ENCODE results near the gene ENGASE. TPM values are rescaled to one million over a fixed set of nuclear protein-coding genes. Genes with fewer than 3 reads are reported as not detected.

Gene ENGASE, protein sequence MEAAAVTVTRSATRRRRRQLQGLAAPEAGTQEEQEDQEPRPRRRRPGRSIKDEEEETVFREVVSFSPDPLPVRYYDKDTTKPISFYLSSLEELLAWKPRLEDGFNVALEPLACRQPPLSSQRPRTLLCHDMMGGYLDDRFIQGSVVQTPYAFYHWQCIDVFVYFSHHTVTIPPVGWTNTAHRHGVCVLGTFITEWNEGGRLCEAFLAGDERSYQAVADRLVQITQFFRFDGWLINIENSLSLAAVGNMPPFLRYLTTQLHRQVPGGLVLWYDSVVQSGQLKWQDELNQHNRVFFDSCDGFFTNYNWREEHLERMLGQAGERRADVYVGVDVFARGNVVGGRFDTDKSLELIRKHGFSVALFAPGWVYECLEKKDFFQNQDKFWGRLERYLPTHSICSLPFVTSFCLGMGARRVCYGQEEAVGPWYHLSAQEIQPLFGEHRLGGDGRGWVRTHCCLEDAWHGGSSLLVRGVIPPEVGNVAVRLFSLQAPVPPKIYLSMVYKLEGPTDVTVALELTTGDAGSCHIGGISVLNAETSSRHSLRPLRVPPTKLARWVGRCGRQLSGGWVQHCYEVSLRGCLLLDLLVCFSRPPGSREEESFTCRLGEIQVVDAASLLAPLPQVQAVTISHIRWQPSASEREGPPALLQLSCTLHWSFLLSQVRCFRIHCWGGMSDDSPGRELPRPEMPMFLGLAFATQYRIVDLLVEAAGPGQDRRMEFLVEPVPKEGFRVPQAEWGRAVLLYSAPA
- total RNA-seq = 10 to 100 TPM in 1 of 2 donors, 1 to 10 TPM in 1; 8.3 to 11.0 TPM

DNA sequence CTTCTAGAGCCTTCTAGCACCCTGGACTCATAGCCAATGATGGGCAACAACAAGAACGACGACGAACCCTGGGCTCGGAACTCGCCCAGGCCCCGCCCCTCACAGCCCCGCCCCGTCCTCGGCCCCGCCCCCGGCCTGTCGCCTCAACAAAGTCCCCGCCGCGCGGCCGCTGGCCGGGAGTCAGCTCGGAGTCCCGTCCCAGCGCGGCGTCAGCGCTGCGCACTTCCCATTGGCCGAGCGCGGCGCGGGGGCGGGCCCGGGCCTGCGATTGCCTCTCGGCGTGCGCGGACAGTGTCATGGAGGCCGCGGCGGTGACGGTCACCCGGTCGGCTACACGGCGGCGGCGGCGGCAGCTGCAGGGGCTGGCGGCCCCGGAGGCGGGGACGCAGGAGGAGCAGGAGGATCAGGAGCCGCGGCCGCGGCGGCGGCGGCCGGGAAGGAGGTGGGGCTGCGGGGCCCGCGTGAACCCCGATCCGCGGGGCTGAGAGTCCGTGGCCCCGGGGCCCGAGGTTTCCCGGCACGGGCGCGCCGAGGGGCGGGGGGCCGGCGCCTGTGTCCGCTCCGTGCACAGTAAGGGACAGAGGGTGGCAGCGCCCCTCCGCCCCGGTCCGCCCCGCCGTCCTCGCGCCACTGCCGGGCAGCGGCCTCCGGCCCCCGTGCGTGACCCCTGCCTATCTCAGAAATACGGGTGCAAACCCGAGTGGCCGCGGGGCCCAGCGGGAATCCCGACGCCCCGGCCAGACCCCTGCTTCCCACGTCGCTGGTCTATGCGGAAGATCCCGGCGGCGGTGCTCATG, at the start of gene ENGASE:
TSS of gene ENGASE (plus strand) at position 176 of the 797 bp plus-strand sequence. CDS start at position 297, 121 bp downstream.

Other genes starting within 250 kb of the ENGASE start
- gene USP36, start 234.0 kb upstream of the ENGASE start, total RNA-seq = 10 to 100 TPM; 47.6 to 48.5 TPM
- 1 to 10 TPM; 3.4 to 4.7 TPM for gene CEP295NL, start 171.6 kb upstream of the ENGASE start, total RNA-seq
- 100 to 1,000 TPM; 184 to 188 TPM for gene TIMP2, start 149.4 kb upstream of the ENGASE start, total RNA-seq
- 1,000 to 10,000 TPM; 1,265 to 1,597 TPM for gene LGALS3BP, start 94.9 kb upstream of the ENGASE start, total RNA-seq
- gene CANT1, start 65.1 kb upstream of the ENGASE start, total RNA-seq = 10 to 100 TPM; 35.8 to 52.0 TPM
- gene C1QTNF1, start 50.7 kb upstream of the ENGASE start, total RNA-seq = 10 to 100 TPM; 14.3 to 24.8 TPM